Thyroid gland (tissue), 4 donors: ENCODE results near the gene FAM83E. TPM values are rescaled to one million over a fixed set of nuclear protein-coding genes. Genes with fewer than 3 reads are reported as not detected.

Experiments used
- DNase-seq, 2 donors: peaks; one replicate each; pipeline ENCODE4 v3.0.0-alpha.2; 2019
- H3K27ac ChIP-seq, 3 donors: fragments of 200-600 bp; sonication (generic); 1 replicate in 2 of 3; 2 replicates in 1 of 3; pipeline ENCODE4 v1.5.1; 2016 to 2019; ENCODE audit warnings: mild to moderate bottlenecking in 1 of 3, moderate library complexity in 1 of 3
- H3K27me3 ChIP-seq: fragments of 200-600 bp; sonication (generic); one replicate; pipeline ENCODE4 v1.5.1; 2019
- H3K36me3 ChIP-seq, 2 donors: fragments of 200-600 bp; sonication (generic); one replicate each; pipeline ENCODE4 v1.5.1; 2016 to 2019
- H3K4me1 ChIP-seq, 2 donors: fragments of 200-600 bp; sonication (generic); one replicate each; pipeline ENCODE4 v1.5.1; 2017 to 2019
- H3K4me3 ChIP-seq, 3 donors: fragments of 200-600 bp; sonication (generic); replicated peaks in 1 of 3; 1 replicate in 2 of 3; 2 replicates in 1 of 3; pipeline ENCODE4 v1.5.1; 2016; ENCODE audit warnings: mild to moderate bottlenecking in 1 of 3
- H3K9me3 ChIP-seq: fragments of 200-600 bp; sonication (generic); one replicate; pipeline ENCODE4 v1.5.1; 2017
- POLR2A ChIP-seq, 2 donors: fragments of 450-650 bp; IDR thresholded peaks; one replicate each; pipeline ENCODE4 v1.6.1; 2017; ENCODE audit warnings: antibody characterized with exemption in 2 of 2, mild to moderate bottlenecking in 2 of 2, moderate library complexity in 1 of 2
- WGBS, 2 donors: methylation state at CpG; one replicate each; pipeline ENCODE4 v1.1.5; 2017; 5-methylcytosine and 5-hydroxymethylcytosine counted together
- intact Hi-C: fragments of 100-400 bp; cut with DNase I; formaldehyde crosslinking; loops from one replicate; pipeline ENCODE4 v1.15.1; 2023
- total RNA-seq, 4 donors: library from RNA; depleted of rRNA; stranded (reverse); fragments of >200 nt; gene quantifications; one replicate each; pipeline ENCODE4 v1.2.3, GENCODE V29; 2016
- TF ChIP-seq, protein P1 (sequence below), 6 experiments: fragments of 200-600 bp in 3 of 6; fragments of 450-650 bp in 3 of 6; sonication (generic) in 3 of 6; IDR thresholded peaks; one replicate each; pipeline ENCODE4 v1.5.1; 2016 to 2019; ENCODE audit warnings: antibody characterized with exemption in 6 of 6, mild to moderate bottlenecking in 2 of 6, inconsistent platforms in 1 of 6, moderate library complexity in 1 of 6

The FAM83E gene
- total RNA-seq, 4 donors from 2014 or later: not detected

DNA sequence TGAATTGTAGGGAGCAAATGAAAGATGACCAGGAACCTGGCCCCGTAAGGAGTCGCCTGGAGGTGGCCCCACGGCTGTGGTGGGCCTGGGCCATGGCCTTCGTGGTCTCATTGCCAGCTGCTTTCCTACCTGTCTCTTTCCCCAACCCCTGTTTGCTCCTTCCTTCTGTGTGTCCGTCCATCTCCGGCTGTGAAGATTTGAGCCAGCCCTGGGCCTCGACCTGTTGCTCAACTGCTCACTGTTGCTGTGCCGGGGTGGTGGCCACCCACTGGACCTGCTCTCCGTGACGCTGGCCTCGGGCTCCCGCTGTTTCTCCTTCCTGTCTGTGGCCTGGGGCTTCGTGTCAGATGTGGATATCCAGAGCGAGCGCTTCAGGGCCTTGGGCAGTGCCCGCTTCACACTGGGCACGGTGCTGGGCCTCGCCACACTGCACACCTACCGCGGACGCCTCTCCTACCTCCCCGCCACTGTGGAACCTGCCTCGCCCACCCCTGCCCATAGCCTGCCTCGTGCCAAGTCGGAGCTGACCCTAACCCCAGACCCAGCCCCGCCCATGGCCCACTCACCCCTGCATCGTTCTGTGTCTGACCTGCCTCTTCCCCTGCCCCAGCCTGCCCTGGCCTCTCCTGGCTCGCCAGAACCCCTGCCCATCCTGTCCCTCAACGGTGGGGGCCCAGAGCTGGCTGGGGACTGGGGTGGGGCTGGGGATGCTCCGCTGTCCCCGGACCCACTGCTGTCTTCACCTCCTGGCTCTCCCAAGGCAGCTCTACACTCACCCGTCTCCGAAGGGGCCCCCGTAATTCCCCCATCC, 13.8 kb upstream of the FAM83E start:
- H3K36me3 ChIP-seq: peaks cover 4 to 5% of the 10 kb centered on the region in 2 donors
- H3K4me3 ChIP-seq: no peak overlapping the region
- peaks cover 22 to 39% of the 10 kb centered on the region in 2 donors for H3K4me1 ChIP-seq
- 89 to 92% methylated on average over 27 to 34 of the region's 34 CpGs for WGBS, 2 donors
- no peak overlapping the region for H3K27ac ChIP-seq
- no peaks in the 10 kb centered on the region for H3K27me3 ChIP-seq
- no peak for DNase-seq
- intact Hi-C loops: no loop called here
- TF ChIP-seq, protein P1, sequence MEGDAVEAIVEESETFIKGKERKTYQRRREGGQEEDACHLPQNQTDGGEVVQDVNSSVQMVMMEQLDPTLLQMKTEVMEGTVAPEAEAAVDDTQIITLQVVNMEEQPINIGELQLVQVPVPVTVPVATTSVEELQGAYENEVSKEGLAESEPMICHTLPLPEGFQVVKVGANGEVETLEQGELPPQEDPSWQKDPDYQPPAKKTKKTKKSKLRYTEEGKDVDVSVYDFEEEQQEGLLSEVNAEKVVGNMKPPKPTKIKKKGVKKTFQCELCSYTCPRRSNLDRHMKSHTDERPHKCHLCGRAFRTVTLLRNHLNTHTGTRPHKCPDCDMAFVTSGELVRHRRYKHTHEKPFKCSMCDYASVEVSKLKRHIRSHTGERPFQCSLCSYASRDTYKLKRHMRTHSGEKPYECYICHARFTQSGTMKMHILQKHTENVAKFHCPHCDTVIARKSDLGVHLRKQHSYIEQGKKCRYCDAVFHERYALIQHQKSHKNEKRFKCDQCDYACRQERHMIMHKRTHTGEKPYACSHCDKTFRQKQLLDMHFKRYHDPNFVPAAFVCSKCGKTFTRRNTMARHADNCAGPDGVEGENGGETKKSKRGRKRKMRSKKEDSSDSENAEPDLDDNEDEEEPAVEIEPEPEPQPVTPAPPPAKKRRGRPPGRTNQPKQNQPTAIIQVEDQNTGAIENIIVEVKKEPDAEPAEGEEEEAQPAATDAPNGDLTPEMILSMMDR (IDR thresholded peaks at IDR 0.05): no peak
- TF ChIP-seq POLR2A (IDR thresholded peaks at IDR 0.05): no peak
- H3K9me3 ChIP-seq: no peaks in the 10 kb centered on the region

- Histone ChIP-seq H3K4me3 (no peak overlapping the region), H3K36me3 (peaks cover 4 to 5% of the 10 kb centered on the region in 2 donors), H3K9me3 (no peaks in the 10 kb centered on the region), H3K27me3 (no peaks in the 10 kb centered on the region), H3K4me1 (peaks cover 18 to 36% of the 10 kb centered on the region in 2 donors), H3K27ac (no peak overlapping the region)
- TF ChIP-seq POLR2A (IDR thresholded peaks at IDR 0.05): no peak
- TF ChIP-seq, protein P1 (IDR thresholded peaks at IDR 0.05): no peak
- WGBS, 2 donors: 85 to 94% methylated on average over 11 to 15 of the region's 17 CpGs
- DNase-seq: no peak
- intact Hi-C loops: no loop called here
These were observed 13.0 kb upstream of the FAM83E start for GRCh38 chr19:48627865-48628314.

- Histone ChIP-seq H3K36me3 (peaks cover 4 to 5% of the 10 kb centered on the region in 2 donors), H3K27me3 (no peaks in the 10 kb centered on the region), H3K9me3 (no peaks in the 10 kb centered on the region), H3K4me1 (peaks cover 13 to 31% of the 10 kb centered on the region in 2 donors), H3K27ac (no peak overlapping the region), H3K4me3 (no peak overlapping the region)
- DNase-seq: no peak
- TF ChIP-seq POLR2A (IDR thresholded peaks at IDR 0.05): no peak
- TF ChIP-seq, protein P1 (IDR thresholded peaks at IDR 0.05): no peak
- WGBS, 2 donors: 61 to 88% methylated on average over 2 to 5 of the region's 6 CpGs
- intact Hi-C loops: no loop called here
These were observed 12.5 kb upstream of the FAM83E start for GRCh38 chr19:48627201-48627864.

- intact Hi-C loops: no loop called here
- 94 to 95% methylated on average over 9 to 27 of the region's 30 CpGs for WGBS, 2 donors
- Histone ChIP-seq H3K9me3 (no peaks in the 10 kb centered on the region), H3K27me3 (no peaks in the 10 kb centered on the region), H3K27ac (no peak overlapping the region), H3K36me3 (peaks cover 4 to 5% of the 10 kb centered on the region in 2 donors), H3K4me3 (no peak overlapping the region), H3K4me1 (peaks cover 13 to 21% of the 10 kb centered on the region in 2 donors)
- TF ChIP-seq, protein P1 (IDR thresholded peaks at IDR 0.05): no peak
- TF ChIP-seq POLR2A (IDR thresholded peaks at IDR 0.05): no peak
- no peak for DNase-seq
These were observed 11.0 kb upstream of the FAM83E start for GRCh38 chr19:48625891-48626327.
